HepG2 (cell line): ENCODE results near the gene KRT40. TPM values are rescaled to one million over a fixed set of nuclear protein-coding genes. Genes with fewer than 3 reads are reported as not detected.

ENCODE experiments used
- DRAP1 ChIP-seq: IDR thresholded peaks from 2 replicates; pipeline ENCODE4 v1.6.1; 2016; ENCODE audit warnings: missing genetic modification reagents, missing compliant biosample characterization
- E2F1 ChIP-seq: sonication (generic); formaldehyde crosslinking; IDR thresholded peaks from 2 replicates; pipeline ENCODE4 v1.5.0; 2020; ENCODE audit warnings: missing genetic modification reagents
- ISX ChIP-seq: sonication (generic); formaldehyde crosslinking; conservative IDR thresholded peaks from 2 replicates; pipeline ENCODE4 v1.5.0; 2020; ENCODE audit warnings: missing genetic modification reagents
- MXD1 ChIP-seq: sonication (generic); formaldehyde crosslinking; IDR thresholded peaks from 2 replicates; pipeline ENCODE4 v1.4.0; 2020; ENCODE audit warnings: mild to moderate bottlenecking, missing genetic modification reagents
- POLR2G ChIP-seq: fragments of 200-400 bp; formaldehyde crosslinking; IDR thresholded peaks from 2 replicates; pipeline ENCODE4 v1.6.1; 2018; ENCODE audit warnings: mild to moderate bottlenecking, low read depth, low read length, moderate library complexity
- RFX3 ChIP-seq: IDR thresholded peaks from 2 replicates; pipeline ENCODE4 v1.6.1; 2016; ENCODE audit warnings: missing biosample characterization, missing genetic modification reagents
- STAT5B ChIP-seq: sonication (generic); formaldehyde crosslinking; IDR thresholded peaks from 2 replicates; pipeline ENCODE4 v1.4.0; 2020; ENCODE audit warnings: missing genetic modification reagents
- TCF12 ChIP-seq, 2 experiments: fragments of 450-650 bp in 1 of 2; sonication (generic) in 1 of 2; formaldehyde crosslinking in 1 of 2; IDR thresholded peaks; 2 replicates each; pipeline versions ENCODE4 v1.6.1 to v1.8.0; 2017 to 2022; ENCODE audit warnings: antibody characterized with exemption in 1 of 2, mild to moderate bottlenecking in 1 of 2, missing genetic modification reagents in 1 of 2, moderate library complexity in 1 of 2
- ZBTB34 ChIP-seq: sonication (generic); formaldehyde crosslinking; IDR thresholded peaks from 2 replicates; pipeline ENCODE4 v1.8.0; 2022; ENCODE audit warnings: mild to moderate bottlenecking, missing genetic modification reagents
- ZBTB42 ChIP-seq: sonication (generic); formaldehyde crosslinking; IDR thresholded peaks from 2 replicates; pipeline ENCODE4 v1.5.0; 2020; ENCODE audit warnings: mild to moderate bottlenecking, missing genetic modification reagents
- ZBTB7A ChIP-seq: sonication (generic); formaldehyde crosslinking; IDR thresholded peaks from 2 replicates; pipeline ENCODE4 v1.8.0; 2022; ENCODE audit warnings: mild to moderate bottlenecking, missing genetic modification reagents
- ZBTB8A ChIP-seq: sonication (generic); formaldehyde crosslinking; IDR thresholded peaks from 2 replicates; pipeline ENCODE4 v1.4.0; 2020; ENCODE audit warnings: mild to moderate bottlenecking, low read depth, missing genetic modification reagents, borderline replicate concordance
- ZFX ChIP-seq: sonication (generic); formaldehyde crosslinking; IDR thresholded peaks from 2 replicates; pipeline ENCODE4 v1.4.0; 2020; ENCODE audit warnings: mild to moderate bottlenecking, low read depth, missing genetic modification reagents, moderate library complexity
- ZNF275 ChIP-seq: sonication (generic); formaldehyde crosslinking; IDR thresholded peaks from 2 replicates; pipeline ENCODE4 v1.8.0; 2022; ENCODE audit warnings: missing genetic modification reagents, mild to moderate bottlenecking, inconsistent platforms, borderline replicate concordance
- ZNF414 ChIP-seq: sonication (generic); formaldehyde crosslinking; IDR thresholded peaks from 2 replicates; pipeline ENCODE4 v1.5.0; 2020; ENCODE audit warnings: missing genetic modification reagents
- ZNF44 ChIP-seq: sonication (generic); formaldehyde crosslinking; IDR thresholded peaks from 2 replicates; pipeline ENCODE4 v1.5.1; 2020; ENCODE audit warnings: mild to moderate bottlenecking, missing genetic modification reagents
- ZNF569 ChIP-seq: sonication (generic); formaldehyde crosslinking; IDR thresholded peaks from 2 replicates; pipeline ENCODE4 v1.5.0; 2020; ENCODE audit warnings: mild to moderate bottlenecking, missing genetic modification reagents, moderate library complexity, borderline replicate concordance
- ZNF589 ChIP-seq: sonication (generic); formaldehyde crosslinking; conservative IDR thresholded peaks from 2 replicates; pipeline ENCODE4 v1.8.0; 2022; ENCODE audit warnings: mild to moderate bottlenecking, moderate library complexity, missing genetic modification reagents
- ZNF598 ChIP-seq: sonication (generic); formaldehyde crosslinking; IDR thresholded peaks from 2 replicates; pipeline ENCODE4 v1.5.1; 2020; ENCODE audit warnings: mild to moderate bottlenecking, missing genetic modification reagents, borderline replicate concordance
- ZNF605 ChIP-seq: sonication (generic); formaldehyde crosslinking; IDR thresholded peaks from 2 replicates; pipeline ENCODE4 v1.8.0; 2022; ENCODE audit warnings: mild to moderate bottlenecking, missing genetic modification reagents
- ZNF749 ChIP-seq: sonication (generic); formaldehyde crosslinking; IDR thresholded peaks from 2 replicates; pipeline ENCODE4 v1.8.0; 2022; ENCODE audit warnings: mild to moderate bottlenecking, missing genetic modification reagents, moderate library complexity, borderline replicate concordance
- ZNF879 ChIP-seq: sonication (generic); formaldehyde crosslinking; IDR thresholded peaks from 2 replicates; pipeline ENCODE4 v1.8.1; 2023; ENCODE audit warnings: missing genetic modification reagents
- ZSCAN22 ChIP-seq: sonication (generic); formaldehyde crosslinking; IDR thresholded peaks from 2 replicates; pipeline ENCODE4 v1.4.0; 2020; ENCODE audit warnings: mild to moderate bottlenecking, missing genetic modification reagents
- polyA plus RNA-seq, 8 experiments: library from polyadenylated mRNA; depleted of rRNA in 3 of 8; stranded (reverse) in 7 of 8; unstranded in 1 of 8; fragments of >200 nt; fragmentation: Illumina TruSeq in 4 of 8; extraction: Trizol in 4 of 8; gene quantifications; 2 replicates each; pipeline versions ENCODE4 v1.2.1 to v1.2.3, GENCODE V29; 2011 to 2016; ENCODE audit warnings: low read depth in 4 of 8, missing spikeins in 1 of 8, mixed read lengths in 1 of 8; ENCODE audit not compliant: insufficient read depth in 1 of 8
- total RNA-seq, 5 experiments: library from RNA; depleted of rRNA; stranded (reverse); fragments of >200 nt; fragmentation: Illumina TruSeq; extraction: Trizol; gene quantifications; 2 replicates each; pipeline ENCODE4 v1.2.3, GENCODE V29; 2016; ENCODE audit warnings: low read depth in 1 of 5

The KRT40 gene
- total and polyA plus RNA-seq, 2 of the 13 experiments (the other 11 are each of a cell fraction or from before 2014, with no cell fraction given), result not detected

GRCh38 chr17:40956401-40957254, 27.5 kb downstream of the KRT40 start (continued):
- TF ChIP-seq RFX3 (CRISPR knock-in tag) (peak; percentile 56; the same call in 1 of the 2 replicates), ZNF44 (CRISPR knock-in tag) (no peak), ZNF605 (CRISPR knock-in tag) (peak; percentile 67; the same call in 1 of the 2 replicates), ZBTB42 (CRISPR knock-in tag) (no peak), ZNF414 (peak; percentile 34; the same call in 1 of the 2 replicates), ZNF879 (no peak), ZBTB34 (CRISPR knock-in tag) (peak; percentile 77; the same call in 1 of the 2 replicates), E2F1 (CRISPR knock-in tag) (no peak), ZBTB8A (CRISPR knock-in tag) (no peak), TCF12 (IDR thresholded peaks at IDR 0.05) (no peak), TCF12 (CRISPR knock-in tag; IDR thresholded peaks at IDR 0.05) (peak; percentile 97), ZSCAN22 (CRISPR knock-in tag) (no peak), POLR2G (peak; percentile 61; the same call in 1 of the 2 replicates), ZNF589 (CRISPR knock-in tag) (0 out of 2 replicates have a peak, but pooled peaks have one; percentile 57), ZBTB7A (CRISPR knock-in tag) (0 out of 2 replicates have a peak, but pooled peaks have one; percentile 43), ZNF569 (peak; percentile 58; the same call in 1 of the 2 replicates), ISX (CRISPR knock-in tag) (no peak), STAT5B (CRISPR knock-in tag) (peak; percentile 98), ZNF275 (peak; percentile 60; the same call in 1 of the 2 replicates), ZNF749 (CRISPR knock-in tag) (no peak), MXD1 (CRISPR knock-in tag) (no peak), DRAP1 (CRISPR knock-in tag) (peak; percentile 76), ZFX (CRISPR knock-in tag) (peak; percentile 63), ZNF598 (CRISPR knock-in tag) (no peak)
